Stimulated activated CD4-positive, alpha-beta T cell treated with anti-CD3 and anti-CD28 coated beads, TNF-alpha, amount 100 ng/mL, for 48 hours (primary cell): Measurements from ENCODE around the gene ARHGDIB.

ENCODE experiments used
- DNase-seq, 3 donors: peaks; one replicate each; pipeline ENCODE4 v3.0.0-alpha.2; 2020; ENCODE audit warnings: low read depth in 3 of 3

ARHGDIB gene

DNA sequence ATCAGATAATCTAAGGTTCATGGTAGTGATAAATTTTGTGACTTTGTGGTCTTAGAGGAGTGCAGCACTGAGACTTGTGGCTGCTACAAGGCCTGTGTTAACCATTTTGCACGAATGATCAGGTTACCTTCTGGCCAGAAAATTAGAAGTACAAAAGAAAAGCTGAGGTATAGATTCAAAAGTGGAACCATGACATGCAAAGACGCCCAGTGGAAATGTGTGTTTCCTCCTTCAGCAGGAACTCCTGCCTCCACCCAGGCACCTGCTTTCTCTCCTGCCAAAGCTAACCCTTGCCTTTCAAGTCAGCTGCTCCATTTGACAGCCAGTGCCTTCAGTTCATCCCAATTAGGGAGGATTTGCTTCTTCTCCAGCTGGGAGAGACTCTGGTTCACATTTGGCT is 21.6 kb upstream of the ARHGDIB start:
- DNase-seq = no peak

DNA sequence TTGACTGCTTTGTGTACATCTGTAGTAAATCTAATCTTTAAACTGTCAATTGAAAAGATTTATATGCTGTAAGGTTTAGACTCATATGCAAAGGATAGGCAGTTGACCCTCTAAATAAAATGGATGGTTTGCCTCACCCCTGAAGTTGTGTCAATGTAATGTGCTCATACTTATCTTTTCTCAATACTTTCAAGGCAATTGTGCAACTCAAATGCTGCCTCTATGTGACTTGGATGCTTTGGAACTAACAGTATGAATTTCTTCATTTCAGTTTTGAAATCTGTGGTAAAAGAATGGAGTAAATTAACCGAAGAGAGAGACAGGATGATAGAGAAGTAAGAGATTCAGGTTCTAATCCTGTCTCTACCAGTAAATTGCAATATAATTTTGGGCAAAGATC is 21.2 kb upstream of the ARHGDIB start:
- DNase-seq = no peak

DNA sequence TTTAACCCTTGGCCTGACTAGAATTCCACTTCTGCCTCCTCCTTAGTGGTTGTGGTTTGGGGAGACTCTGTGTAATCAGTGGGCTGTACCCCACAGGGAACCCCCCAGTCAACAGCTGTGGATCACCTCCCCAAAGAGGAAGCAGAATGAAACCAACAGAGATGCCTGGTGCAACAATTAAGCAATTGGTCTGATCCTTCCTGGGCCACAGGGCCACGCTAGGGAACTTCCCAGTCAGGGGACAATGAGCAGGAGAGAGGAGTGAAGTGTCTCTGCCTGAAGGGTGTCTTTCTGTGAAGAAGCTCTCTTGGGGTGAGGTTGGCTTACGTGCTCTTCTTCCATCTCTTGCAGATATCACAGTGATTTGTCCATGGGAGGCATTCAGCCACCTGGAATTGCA is 19.6 kb upstream of the ARHGDIB start:
- no peak for DNase-seq

DNA sequence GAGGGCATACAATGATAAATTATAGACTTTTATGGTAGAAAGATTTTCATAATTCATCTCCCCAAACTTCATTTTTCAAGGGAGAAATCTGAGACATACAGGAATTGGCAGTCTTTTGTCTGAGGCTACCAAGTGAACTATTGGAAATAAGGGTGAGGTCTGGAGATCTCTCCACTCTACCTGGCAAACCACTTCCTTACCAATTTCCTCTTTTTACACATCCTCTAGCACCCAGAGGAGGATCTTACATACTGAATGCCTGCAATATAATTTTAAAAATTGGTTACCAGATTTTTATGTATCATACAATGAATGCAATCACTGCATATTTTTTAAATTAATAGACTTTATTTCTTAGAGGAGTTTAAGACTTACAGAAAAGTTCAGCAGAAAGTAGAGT is 18.1 kb upstream of the ARHGDIB start:
- DNase-seq = no peak

DNA sequence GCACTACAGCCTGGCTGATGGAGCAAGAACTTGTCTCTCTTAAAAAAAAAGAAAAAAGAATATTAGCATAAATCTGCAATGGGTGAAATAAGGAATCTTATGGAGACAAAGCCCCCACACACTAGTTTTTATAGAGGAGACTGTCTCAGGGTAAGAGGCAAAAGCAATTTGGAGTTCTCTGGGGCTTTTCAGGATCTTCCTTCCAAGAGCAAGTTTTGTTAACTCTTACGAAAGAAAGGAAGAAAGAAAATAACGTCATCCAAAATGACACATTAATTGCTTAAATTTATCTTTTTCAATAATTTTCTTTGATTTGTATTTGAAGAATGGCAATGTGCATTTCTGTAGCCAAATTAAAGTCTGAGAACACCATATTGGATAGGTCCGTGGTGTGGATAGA is 15.3 kb upstream of the ARHGDIB start:
- DNase-seq = no peak

DNA sequence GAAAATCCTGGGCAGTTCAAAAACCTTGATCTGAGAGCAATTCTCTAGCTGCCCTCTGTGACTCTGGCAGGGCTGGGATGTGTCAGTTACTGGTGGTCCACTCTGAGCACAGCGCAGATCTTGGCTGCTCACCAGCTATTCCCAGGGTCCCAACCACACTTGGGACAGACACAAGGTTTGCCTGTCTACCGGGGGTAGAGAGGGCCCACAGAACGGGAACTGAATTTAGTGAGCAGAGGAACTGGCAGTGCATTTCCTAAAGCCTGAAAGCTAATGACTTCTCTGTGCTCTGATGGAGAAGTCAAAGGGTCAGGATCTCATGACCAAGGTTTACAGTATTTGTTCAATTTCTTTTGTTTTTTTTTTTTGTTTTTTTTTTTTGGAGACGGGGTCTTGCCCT is 14.1 kb upstream of the ARHGDIB start:
- DNase-seq = no peak

DNA sequence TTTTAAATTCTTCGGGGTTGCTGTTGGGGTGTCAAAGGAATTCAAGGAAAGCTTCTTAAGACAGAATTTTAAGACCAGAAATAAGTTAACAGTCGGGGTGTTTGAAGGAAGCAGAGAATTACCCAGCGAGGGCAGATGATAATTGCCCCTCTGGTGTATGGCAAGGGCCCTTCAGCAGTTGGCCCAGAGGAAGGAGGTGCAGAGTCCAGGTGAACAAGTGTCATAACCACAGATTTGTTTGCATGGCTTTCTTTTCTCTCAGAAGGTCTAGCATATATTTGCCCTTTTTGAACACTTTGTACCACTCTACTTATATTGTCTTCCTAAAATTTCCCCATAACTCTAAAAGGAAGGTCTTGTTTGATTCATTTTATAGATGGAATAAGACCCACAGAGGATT is 13.2 kb upstream of the ARHGDIB start:
- no peak for DNase-seq

DNA sequence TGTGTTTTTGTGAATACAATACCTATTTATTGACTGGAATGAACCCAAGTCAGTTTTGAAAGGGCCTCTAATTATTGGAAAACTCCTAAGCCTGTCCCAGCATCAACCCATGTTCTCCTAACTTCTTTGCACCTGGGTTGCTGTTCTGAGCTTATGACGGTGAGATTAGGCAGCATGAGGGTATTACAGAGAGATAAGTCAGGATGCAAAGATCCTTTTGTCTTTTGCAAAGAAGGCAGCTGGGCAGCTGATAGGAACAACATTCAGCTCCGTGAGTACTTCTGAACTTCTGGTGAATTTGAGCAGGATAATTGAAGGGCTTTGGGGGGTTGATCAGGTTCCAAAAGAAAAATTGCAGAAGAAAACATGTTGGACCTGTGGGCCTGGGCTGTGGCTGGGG is 11.4 kb upstream of the ARHGDIB start, which contains the start of gene PDE6H:
Gene PDE6H, plus strand, starts transcription at position 227 of the 400 bp plus-strand sequence. CDS start 4,971 bp downstream, outside the sequence.
- DNase-seq = no peak

DNA sequence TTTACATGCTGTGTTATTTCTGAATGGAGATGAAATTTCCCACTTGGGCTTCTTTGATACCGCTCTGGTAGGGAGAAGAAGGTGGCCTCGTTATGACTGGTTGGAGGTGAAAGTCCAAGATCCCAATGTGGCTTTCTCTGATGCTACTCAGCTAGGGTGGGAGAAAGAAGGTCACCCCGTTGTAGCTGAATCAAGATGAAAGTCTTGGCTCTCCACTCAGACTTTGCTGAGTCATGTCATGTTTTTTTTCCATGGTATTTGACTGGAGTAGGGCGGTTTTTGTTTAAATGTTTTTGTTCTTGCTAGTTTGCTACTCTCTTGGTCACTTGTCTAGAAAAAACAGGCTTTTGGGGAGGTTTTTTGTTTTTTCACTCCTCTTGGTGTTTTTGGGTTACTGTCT is 9.1 kb upstream of the ARHGDIB start:
- no peak for DNase-seq

DNA sequence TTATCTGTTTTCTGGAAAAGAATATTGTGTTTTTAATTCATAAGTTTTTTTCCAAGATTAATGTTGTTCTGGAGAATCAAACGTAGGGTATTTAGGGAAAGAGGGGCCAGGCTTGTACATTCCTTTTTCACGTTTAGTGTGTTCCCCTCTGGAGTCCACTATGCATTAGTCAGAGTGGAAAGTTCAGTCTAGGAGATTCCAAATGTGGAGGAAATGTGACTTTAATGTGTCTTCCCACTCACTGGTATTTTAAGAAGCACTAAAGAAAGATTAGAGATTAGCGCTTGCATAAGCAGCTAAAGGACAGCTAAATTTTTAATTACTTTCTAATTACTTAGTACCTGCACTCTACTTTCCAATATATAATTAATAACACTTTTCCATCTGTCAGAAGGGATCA is 7.1 kb upstream of the ARHGDIB start:
- no peak for DNase-seq

DNA sequence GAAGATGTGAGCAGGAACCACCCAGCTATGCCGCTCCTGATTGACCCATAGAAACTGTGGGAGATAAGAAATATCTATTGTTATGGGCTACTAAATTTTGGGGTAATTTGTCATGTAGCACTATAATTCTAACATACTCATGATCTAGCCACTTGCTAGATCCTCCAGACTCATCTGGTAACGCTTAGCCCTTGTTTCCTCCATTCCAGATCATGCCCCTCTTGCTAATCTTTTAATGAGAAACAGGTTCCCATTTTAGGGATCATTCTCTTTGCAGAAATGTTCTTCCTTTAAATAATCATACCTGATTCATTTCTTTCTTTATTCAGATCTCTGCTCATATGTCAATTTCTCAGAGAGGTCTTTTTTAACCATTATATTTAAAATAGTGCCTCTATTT is 3.8 kb upstream of the ARHGDIB start:
- no peak for DNase-seq

DNA sequence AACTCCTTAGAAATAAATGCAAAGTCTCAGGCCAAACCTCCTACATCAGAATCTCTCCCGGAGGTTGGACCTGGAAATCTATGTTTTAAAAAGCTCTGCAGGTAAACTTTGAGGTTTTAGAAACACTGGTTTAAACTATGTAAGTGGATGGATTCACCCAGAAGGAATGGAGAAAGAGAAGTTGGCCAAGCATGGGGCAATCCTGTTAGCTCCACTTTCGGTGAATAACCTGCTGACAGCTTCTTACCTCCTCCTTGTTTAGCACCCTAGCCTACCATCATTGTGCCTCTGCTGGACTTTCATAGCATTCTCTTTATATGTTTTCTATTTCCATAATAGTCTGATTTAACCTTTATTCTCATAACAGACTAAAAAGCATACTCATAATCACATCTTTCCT is 3.0 kb upstream of the ARHGDIB start:
- DNase-seq = no peak

DNA sequence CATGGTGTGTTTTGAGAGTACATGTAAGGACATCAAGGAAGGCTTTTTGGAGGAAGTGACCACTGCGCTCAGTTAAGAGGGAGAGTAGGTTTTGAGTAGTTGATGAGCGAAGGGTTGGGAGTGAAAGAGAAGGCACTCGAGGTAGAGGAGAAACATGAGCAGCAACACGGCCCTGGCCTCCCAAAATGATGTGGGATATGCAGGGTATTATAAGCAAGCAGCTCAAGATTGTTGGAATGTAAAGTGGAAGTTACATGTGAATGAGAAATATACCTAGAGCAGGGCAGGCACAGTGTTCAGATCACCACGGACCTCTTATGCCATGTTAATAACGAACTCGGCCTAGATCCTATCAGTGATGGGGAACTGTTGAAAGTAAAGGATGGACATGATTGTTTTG is 2.1 kb upstream of the ARHGDIB start:
- DNase-seq = no peak

DNA sequence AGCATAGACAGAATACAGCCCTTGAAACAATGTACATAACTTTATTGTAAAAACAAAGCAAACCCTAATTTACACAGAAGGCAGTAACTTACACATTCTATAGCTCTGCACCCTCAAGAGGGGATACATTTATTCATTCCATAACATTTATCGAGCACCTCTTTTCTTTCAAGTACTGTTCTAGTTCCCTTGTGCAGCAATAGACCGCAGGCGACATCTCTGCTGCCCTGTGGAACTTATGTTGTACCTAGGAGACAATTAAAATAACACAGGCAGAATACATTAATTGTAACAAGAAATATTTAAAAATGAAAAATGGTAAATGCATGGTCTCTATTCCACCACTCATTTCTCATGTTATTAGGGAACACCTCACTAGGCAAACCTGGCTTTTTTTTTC is 1.4 kb upstream of the ARHGDIB start:
- no peak for DNase-seq

DNA sequence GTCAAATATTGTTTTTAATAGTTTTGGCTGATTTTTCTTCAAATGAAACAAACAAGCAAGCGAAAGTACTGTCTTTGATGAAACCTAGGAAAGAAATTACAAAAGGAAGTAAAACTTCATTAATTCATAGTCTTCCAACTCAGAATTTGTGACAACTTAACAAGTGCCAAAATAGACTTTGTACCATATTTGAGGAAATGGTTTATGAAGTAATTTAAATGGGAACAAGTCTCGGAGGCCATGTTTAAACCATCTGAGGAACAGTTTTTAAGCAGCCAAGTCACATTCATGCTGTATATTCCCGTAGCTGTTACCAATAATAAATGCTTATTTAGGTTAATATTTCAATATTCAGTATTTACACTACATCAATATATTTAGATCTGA is 745 bp upstream of the ARHGDIB start:
- no peak for DNase-seq

DNA sequence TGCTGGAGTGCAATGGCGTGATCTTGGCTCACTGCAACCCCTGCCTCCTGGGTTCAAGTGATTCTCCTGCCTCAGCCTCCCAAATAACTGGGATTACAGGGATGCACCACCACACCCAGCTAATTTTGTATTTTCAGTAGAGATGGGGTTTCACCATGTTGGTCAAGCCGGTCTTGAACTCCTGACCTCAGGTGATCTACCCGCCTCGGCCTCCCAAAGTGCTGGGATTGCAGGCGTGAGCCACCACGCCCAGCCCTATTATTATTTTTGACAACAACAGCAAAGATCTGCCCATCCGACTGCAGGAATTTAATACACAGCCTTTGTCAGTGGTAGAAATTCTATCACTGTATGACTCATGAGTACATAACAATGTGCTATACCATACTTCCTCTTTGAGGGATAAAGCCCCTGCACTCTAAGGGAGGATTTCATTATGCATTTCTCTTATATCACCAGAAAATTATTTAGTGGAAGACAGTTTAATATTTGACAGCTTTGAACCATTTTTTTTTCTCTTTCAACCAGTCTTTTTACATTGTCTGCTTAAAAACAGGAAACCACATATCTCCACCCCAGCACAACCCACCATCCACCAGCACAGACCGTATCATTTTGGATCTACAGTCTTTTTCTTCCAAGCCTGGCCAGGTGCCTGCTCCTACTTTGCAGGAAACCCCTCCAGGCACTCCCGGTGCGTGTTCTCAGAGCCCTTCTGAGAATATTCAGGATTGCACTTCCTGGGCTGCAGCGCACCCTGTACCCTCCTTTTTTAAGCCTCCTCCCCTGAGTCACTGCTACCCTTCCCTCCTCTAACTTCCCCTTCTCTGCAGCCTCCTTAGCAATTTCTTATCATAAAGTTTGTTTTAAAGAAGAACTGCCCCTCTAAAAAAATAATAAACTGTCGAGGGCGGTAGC is 594 bp downstream of the ARHGDIB start:
- DNase-seq = no peak

DNA sequence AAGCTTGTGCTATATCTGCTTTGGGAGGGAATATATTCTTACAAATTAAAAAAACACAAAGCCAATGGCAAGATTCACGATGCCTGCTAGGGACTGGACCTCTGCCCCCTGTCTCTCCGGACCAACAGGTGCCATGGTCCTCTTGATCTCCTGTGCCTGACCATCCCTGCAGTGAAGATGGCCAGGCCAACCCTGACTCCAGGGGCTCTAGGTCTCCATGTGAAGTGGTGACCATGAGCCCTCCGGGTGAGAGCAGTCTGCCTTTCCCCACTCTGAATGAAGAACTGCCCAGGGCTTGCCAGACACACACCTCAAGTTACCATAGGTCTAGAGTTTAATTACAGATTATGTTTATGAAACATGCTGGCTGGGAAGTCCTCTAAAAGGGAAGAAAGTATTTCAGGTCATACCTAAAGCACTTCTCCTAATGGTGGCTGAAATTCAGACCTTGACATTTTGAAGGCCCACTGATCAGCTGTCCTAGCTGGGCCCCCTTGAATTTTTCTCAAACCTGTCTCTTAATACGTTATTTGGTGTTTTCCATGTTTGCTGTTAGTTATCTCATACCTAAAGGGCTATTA is 1.4 kb downstream of the ARHGDIB start:
- no peak for DNase-seq

DNA sequence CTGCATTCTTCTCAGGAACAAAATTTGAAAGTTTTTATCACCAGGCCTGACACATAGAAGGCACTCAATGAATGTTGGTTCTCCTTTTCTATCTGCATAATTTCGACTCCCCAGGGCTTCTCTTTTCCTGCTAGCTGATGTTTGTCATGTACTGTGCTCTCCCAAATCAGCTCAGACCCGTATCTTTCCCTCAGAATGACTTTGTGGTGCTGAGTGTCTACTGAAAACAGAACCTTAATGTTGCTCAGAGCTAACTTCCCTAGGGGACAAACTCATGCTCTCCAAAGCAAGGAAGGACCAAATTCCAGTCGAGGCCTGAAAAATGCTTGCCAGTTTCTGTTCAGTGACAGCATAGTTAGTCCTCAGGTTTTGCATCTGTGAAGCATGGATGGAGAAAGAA is 1.9 kb downstream of the ARHGDIB start:
- DNase-seq = no peak

DNA sequence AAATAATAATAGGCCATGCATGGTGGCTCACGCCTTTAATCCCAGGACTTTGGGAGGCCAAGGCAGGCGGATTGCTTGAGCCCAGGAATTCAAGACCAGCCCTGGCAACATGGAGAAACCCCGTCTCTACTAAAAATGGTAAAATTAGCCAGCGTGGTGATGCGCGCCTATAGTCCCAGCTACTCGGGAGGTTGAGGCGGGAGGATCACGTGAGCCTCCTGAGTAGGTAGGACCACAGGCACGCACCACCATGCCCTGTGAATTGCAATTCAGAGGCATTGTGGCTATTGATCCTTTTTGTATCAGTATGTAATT is 2.3 kb downstream of the ARHGDIB start:
- DNase-seq = no peak

DNA sequence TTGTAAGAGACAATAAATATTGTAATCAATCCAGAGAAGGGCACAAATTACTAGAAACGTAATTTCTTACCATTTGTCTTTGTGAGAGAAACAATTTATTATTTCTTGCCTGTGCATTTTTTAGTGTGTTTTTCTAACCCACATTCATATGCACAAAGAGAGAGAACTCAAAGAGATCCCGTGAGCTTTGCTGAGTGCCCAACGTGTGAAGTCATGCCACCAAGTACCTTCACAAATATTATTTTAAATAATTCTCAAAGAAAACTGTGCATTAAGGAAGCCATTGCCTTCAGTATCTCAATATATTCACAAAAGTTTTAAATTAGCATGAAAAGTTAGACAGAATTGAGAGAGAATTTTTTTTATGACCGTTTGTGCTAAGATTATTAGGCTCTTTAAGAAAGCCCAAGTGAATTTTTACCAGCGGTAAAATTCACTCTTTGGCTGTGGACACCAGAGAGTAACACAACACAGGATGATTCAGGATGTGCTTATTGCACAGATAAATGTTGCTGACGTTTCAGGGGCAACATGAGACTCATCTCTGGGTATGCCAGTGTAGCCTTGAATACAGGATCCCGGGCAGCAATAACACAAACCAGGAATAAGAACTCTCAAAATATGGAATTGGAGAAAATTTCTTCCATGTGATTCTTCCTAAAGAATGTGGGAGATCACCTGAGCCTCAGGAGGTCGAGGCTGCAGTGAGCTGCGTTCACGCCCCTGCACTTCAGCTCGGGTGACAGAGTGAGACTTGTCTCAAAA is 2.9 kb downstream of the ARHGDIB start:
- no peak for DNase-seq

DNA sequence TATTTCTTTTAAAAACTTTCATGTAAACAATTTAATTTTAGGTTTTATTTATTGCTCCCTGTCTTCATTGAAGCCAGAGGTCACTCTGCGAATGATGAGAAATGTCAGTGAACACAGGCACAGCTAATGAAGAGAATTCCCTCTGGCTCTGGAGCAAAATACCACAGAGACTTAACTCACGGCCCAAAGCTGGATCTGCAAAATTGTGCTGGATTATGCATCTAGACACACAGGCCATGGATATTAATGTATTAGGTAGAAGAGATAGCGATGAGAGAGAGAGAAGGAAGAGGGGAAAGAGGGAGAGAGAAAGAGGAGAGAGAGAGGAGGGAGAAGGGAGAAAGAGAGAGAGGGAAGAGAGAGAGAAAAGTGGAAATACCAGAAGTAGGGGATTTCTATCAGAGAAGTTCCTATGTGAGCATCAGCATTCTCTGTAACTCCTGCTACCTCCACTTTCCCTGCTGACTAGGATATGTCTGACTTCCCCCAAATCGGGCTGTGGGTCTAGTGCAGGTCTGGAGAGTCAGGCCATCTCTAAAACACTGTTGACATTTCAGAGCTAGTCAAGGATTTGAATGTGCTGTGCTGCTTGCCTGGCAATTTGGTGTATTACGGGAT is 3.7 kb downstream of the ARHGDIB start:
- DNase-seq = no peak

DNA sequence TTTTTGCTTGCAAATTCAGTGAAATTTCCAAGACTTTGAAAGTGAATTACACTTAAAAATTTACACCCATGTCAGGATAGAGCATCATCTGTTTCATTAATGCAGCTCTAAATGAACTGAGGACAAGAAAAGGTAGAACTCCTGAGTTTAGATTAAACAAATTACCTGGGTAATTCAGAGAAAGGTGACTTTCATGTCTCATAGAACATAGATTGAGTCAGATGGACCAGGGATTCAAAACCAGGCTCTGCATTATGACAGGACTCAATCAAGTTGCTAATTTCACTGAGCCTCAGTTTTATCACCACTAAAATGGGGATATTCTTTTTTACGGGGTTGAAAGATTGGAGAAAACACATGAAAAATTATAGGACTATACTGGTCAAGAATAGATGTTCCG is 4.5 kb downstream of the ARHGDIB start:
- DNase-seq = no peak
